WTC11 (cell line): ENCODE measurements around the gene SLC48A1. TPM values are rescaled to one million over a fixed set of nuclear protein-coding genes. Genes with fewer than 3 reads are reported as not detected.

Experiments
- ATAC-seq: fragments of 200-7000 bp; cut with Tn5 transposase; 2 replicates; pipeline ENCODE4 v1.10.0; 2021; ENCODE audit warnings: mild to moderate bottlenecking, moderate library complexity
- CTCF ChIA-PET: fragments of 300-600 bp; sonication (Branson Sonifier 250); formaldehyde crosslinking; loops from one replicate; lab custom pipeline; 2021; ENCODE audit warnings: antibody characterized with exemption; lab: Charles Lee
- POLR2A ChIA-PET: fragments of 350-600 bp; sonication (Branson Sonifier 250); formaldehyde crosslinking; loops from one replicate; lab custom pipeline; 2021; ENCODE audit warnings: antibody characterized with exemption; lab: Charles Lee
- DNase-seq: peaks from one replicate; pipeline ENCODE4 v3.0.0; 2021; ENCODE audit warnings: low spot score
- H3K27ac Mint-ChIP-seq: 2 replicates; pipeline ENCODE4 v1.8.0; 2021; ENCODE audit warnings: mixed read lengths
- H3K27me3 Mint-ChIP-seq: 2 replicates; pipeline ENCODE4 v1.8.0; 2021; ENCODE audit warnings: low read depth, mild to moderate bottlenecking, moderate library complexity, mixed read lengths
- H3K36me3 Mint-ChIP-seq: 2 replicates; pipeline ENCODE4 v1.8.0; 2021; ENCODE audit warnings: mixed read lengths
- H3K4me1 Mint-ChIP-seq: 2 replicates; pipeline ENCODE4 v1.8.0; 2022; ENCODE audit warnings: mixed read lengths
- H3K4me3 Mint-ChIP-seq: 2 replicates; pipeline ENCODE4 v1.8.0; 2021; ENCODE audit warnings: mild to moderate bottlenecking, moderate library complexity, mixed read lengths
- H3K9me3 Mint-ChIP-seq: 2 replicates; pipeline ENCODE4 v1.8.0; 2021; ENCODE audit warnings: mixed read lengths
- AR ChIP-seq: fragments of 250-450 bp; sonication (Bioruptor Pico); IDR thresholded peaks from 2 replicates; pipeline ENCODE4 v1.9.0; 2021; ENCODE audit warnings: mild to moderate bottlenecking
- FOXP1 ChIP-seq: sonication (generic); formaldehyde crosslinking; IDR thresholded peaks from 2 replicates; pipeline ENCODE4 v1.8.0; 2022; ENCODE audit warnings: missing genetic modification reagents, mild to moderate bottlenecking, moderate library complexity, borderline replicate concordance
- GABPB1 ChIP-seq: sonication (generic); formaldehyde crosslinking; IDR thresholded peaks from 2 replicates; pipeline ENCODE4 v1.8.1; 2023; ENCODE audit warnings: mild to moderate bottlenecking, missing genetic modification reagents
- IRF2 ChIP-seq: sonication (generic); formaldehyde crosslinking; IDR thresholded peaks from 2 replicates; pipeline ENCODE4 v1.8.0; 2022; ENCODE audit warnings: low read depth, missing genetic modification reagents, borderline replicate concordance
- NFE2L1 ChIP-seq: sonication (generic); formaldehyde crosslinking; IDR thresholded peaks from 2 replicates; pipeline ENCODE4 v1.8.1; 2023; ENCODE audit warnings: missing genetic modification reagents
- PRRX2 ChIP-seq: fragments of 250-450 bp; sonication (Bioruptor Pico); IDR thresholded peaks from 2 replicates; pipeline ENCODE4 v1.8.0; 2021; ENCODE audit warnings: mild to moderate bottlenecking
- SP1 ChIP-seq: sonication (generic); formaldehyde crosslinking; conservative IDR thresholded peaks from 2 replicates; pipeline ENCODE4 v1.8.1; 2022; ENCODE audit warnings: missing genetic modification reagents
- ZMAT4 ChIP-seq: fragments of 250-450 bp; sonication (Bioruptor Pico); IDR thresholded peaks from 2 replicates; pipeline ENCODE4 v1.9.0; 2021; ENCODE audit warnings: mild to moderate bottlenecking
- ZNF396 ChIP-seq: fragments of 250-450 bp; sonication (Bioruptor Pico); IDR thresholded peaks from 2 replicates; pipeline ENCODE4 v1.8.0; 2021; ENCODE audit warnings: mild to moderate bottlenecking, moderate library complexity, borderline replicate concordance
- ZNF416 ChIP-seq: fragments of 250-450 bp; sonication (Bioruptor Pico); IDR thresholded peaks from 2 replicates; pipeline ENCODE4 v1.9.0; 2021; ENCODE audit warnings: mild to moderate bottlenecking, inconsistent platforms
- ZNF423 ChIP-seq: fragments of 250-450 bp; sonication (Bioruptor Pico); IDR thresholded peaks from 2 replicates; pipeline ENCODE4 v2.1.2; 2022; ENCODE audit warnings: mild to moderate bottlenecking, moderate library complexity
- ZSCAN18 ChIP-seq: fragments of 250-450 bp; sonication (Bioruptor Pico); IDR thresholded peaks from 2 replicates; pipeline ENCODE4 v2.1.2; 2022; ENCODE audit warnings: mild to moderate bottlenecking, moderate library complexity
- total RNA-seq: library from RNA; stranded (reverse); gene quantifications from 3 replicates; pipeline ENCODE4 v1.2.3, GENCODE V29; 2021
- TF ChIP-seq, protein P1 (sequence below): sonication (generic); formaldehyde crosslinking; IDR thresholded peaks from 2 replicates; pipeline ENCODE4 v1.8.0; 2022; ENCODE audit warnings: mild to moderate bottlenecking, missing genetic modification reagents
- TF ChIP-seq, protein P2 (sequence below): sonication (generic); formaldehyde crosslinking; IDR thresholded peaks from 2 replicates; pipeline ENCODE4 v1.8.0; 2022; ENCODE audit warnings: missing genetic modification reagents
- TF ChIP-seq, protein P3 (sequence below): sonication (generic); formaldehyde crosslinking; IDR thresholded peaks from 2 replicates; pipeline ENCODE4 v1.8.1; 2023; ENCODE audit warnings: mild to moderate bottlenecking, missing genetic modification reagents
- TF ChIP-seq, protein P4 (sequence below): fragments of 200-600 bp; IDR thresholded peaks from 2 replicates; pipeline ENCODE4 v1.8.0; 2022; ENCODE audit warnings: antibody characterized with exemption
- TF ChIP-seq, protein P5 (sequence below): sonication (generic); formaldehyde crosslinking; IDR thresholded peaks from 2 replicates; pipeline ENCODE4 v1.8.1; 2023; ENCODE audit warnings: mild to moderate bottlenecking, missing genetic modification reagents, borderline replicate concordance

The SLC48A1 gene
- total RNA-seq, 1 experiment from 2014 or later: 13.8 TPM

GRCh38 chr12:47779943-47780504 lies 7.0 kb downstream of the SLC48A1 start:
- ChIA-PET POLR2A (interaction anchor here (0.8 to 4.3 kb wide), 5 partner anchors 28 to 46 kb away, joined by 3 to 17 read pairs (median 3); no protein-coding TSS in a partner anchor), CTCF (interaction anchor here (0.6 to 19.3 kb wide), 31 partner anchors 8 to 179 kb away, joined by 3 to 735 read pairs (median 5); partner anchors contain the start of genes ENDOU, RAPGEF3 and RPAP3)
- Mint-ChIP-seq H3K9me3 (no peaks in the 10 kb centered on the region), H3K36me3 (peaks cover 8% of the 10 kb centered on the region), H3K27me3 (peaks cover 6% of the 10 kb centered on the region), H3K4me3 (peak overlapping the region; percentile 44; the same call in 1 of the 2 replicates), H3K4me1 (peaks cover 31% of the 10 kb centered on the region), H3K27ac (no peak overlapping the region)
- DNase-seq: no peak
- TF ChIP-seq IRF2 (CRISPR knock-in tag) (no peak), ZSCAN18 (CRISPR knock-in tag) (no peak), PRRX2 (no peak), SP1 (CRISPR knock-in tag) (no peak), ZNF423 (CRISPR knock-in tag) (no peak), ZMAT4 (CRISPR knock-in tag) (no peak), ZNF416 (CRISPR knock-in tag) (no peak), AR (no peak), ZNF396 (CRISPR knock-in tag) (no peak), GABPB1 (CRISPR knock-in tag) (no peak), NFE2L1 (CRISPR knock-in tag) (no peak), FOXP1 (CRISPR knock-in tag) (no peak)
- TF ChIP-seq, protein P1, sequence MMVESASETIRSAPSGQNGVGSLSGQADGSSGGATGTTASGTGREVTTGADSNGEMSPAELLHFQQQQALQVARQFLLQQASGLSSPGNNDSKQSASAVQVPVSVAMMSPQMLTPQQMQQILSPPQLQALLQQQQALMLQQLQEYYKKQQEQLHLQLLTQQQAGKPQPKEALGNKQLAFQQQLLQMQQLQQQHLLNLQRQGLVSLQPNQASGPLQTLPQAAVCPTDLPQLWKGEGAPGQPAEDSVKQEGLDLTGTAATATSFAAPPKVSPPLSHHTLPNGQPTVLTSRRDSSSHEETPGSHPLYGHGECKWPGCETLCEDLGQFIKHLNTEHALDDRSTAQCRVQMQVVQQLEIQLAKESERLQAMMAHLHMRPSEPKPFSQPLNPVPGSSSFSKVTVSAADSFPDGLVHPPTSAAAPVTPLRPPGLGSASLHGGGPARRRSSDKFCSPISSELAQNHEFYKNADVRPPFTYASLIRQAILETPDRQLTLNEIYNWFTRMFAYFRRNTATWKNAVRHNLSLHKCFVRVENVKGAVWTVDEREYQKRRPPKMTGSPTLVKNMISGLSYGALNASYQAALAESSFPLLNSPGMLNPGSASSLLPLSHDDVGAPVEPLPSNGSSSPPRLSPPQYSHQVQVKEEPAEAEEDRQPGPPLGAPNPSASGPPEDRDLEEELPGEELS (CRISPR knock-in tag): no peak; the same call in 1 of the 2 replicates
- TF ChIP-seq, protein P2, sequence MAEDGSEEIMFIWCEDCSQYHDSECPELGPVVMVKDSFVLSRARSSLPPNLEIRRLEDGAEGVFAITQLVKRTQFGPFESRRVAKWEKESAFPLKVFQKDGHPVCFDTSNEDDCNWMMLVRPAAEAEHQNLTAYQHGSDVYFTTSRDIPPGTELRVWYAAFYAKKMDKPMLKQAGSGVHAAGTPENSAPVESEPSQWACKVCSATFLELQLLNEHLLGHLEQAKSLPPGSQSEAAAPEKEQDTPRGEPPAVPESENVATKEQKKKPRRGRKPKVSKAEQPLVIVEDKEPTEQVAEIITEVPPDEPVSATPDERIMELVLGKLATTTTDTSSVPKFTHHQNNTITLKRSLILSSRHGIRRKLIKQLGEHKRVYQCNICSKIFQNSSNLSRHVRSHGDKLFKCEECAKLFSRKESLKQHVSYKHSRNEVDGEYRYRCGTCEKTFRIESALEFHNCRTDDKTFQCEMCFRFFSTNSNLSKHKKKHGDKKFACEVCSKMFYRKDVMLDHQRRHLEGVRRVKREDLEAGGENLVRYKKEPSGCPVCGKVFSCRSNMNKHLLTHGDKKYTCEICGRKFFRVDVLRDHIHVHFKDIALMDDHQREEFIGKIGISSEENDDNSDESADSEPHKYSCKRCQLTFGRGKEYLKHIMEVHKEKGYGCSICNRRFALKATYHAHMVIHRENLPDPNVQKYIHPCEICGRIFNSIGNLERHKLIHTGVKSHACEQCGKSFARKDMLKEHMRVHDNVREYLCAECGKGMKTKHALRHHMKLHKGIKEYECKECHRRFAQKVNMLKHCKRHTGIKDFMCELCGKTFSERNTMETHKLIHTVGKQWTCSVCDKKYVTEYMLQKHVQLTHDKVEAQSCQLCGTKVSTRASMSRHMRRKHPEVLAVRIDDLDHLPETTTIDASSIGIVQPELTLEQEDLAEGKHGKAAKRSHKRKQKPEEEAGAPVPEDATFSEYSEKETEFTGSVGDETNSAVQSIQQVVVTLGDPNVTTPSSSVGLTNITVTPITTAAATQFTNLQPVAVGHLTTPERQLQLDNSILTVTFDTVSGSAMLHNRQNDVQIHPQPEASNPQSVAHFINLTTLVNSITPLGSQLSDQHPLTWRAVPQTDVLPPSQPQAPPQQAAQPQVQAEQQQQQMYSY (CRISPR knock-in tag): no peak
- TF ChIP-seq, protein P3, sequence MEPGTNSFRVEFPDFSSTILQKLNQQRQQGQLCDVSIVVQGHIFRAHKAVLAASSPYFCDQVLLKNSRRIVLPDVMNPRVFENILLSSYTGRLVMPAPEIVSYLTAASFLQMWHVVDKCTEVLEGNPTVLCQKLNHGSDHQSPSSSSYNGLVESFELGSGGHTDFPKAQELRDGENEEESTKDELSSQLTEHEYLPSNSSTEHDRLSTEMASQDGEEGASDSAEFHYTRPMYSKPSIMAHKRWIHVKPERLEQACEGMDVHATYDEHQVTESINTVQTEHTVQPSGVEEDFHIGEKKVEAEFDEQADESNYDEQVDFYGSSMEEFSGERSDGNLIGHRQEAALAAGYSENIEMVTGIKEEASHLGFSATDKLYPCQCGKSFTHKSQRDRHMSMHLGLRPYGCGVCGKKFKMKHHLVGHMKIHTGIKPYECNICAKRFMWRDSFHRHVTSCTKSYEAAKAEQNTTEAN: no peak
- TF ChIP-seq, protein P4, sequence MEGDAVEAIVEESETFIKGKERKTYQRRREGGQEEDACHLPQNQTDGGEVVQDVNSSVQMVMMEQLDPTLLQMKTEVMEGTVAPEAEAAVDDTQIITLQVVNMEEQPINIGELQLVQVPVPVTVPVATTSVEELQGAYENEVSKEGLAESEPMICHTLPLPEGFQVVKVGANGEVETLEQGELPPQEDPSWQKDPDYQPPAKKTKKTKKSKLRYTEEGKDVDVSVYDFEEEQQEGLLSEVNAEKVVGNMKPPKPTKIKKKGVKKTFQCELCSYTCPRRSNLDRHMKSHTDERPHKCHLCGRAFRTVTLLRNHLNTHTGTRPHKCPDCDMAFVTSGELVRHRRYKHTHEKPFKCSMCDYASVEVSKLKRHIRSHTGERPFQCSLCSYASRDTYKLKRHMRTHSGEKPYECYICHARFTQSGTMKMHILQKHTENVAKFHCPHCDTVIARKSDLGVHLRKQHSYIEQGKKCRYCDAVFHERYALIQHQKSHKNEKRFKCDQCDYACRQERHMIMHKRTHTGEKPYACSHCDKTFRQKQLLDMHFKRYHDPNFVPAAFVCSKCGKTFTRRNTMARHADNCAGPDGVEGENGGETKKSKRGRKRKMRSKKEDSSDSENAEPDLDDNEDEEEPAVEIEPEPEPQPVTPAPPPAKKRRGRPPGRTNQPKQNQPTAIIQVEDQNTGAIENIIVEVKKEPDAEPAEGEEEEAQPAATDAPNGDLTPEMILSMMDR: no peak
- TF ChIP-seq, protein P5, sequence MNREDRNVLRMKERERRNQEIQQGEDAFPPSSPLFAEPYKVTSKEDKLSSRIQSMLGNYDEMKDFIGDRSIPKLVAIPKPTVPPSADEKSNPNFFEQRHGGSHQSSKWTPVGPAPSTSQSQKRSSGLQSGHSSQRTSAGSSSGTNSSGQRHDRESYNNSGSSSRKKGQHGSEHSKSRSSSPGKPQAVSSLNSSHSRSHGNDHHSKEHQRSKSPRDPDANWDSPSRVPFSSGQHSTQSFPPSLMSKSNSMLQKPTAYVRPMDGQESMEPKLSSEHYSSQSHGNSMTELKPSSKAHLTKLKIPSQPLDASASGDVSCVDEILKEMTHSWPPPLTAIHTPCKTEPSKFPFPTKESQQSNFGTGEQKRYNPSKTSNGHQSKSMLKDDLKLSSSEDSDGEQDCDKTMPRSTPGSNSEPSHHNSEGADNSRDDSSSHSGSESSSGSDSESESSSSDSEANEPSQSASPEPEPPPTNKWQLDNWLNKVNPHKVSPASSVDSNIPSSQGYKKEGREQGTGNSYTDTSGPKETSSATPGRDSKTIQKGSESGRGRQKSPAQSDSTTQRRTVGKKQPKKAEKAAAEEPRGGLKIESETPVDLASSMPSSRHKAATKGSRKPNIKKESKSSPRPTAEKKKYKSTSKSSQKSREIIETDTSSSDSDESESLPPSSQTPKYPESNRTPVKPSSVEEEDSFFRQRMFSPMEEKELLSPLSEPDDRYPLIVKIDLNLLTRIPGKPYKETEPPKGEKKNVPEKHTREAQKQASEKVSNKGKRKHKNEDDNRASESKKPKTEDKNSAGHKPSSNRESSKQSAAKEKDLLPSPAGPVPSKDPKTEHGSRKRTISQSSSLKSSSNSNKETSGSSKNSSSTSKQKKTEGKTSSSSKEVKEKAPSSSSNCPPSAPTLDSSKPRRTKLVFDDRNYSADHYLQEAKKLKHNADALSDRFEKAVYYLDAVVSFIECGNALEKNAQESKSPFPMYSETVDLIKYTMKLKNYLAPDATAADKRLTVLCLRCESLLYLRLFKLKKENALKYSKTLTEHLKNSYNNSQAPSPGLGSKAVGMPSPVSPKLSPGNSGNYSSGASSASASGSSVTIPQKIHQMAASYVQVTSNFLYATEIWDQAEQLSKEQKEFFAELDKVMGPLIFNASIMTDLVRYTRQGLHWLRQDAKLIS (CRISPR knock-in tag): no peak
- ATAC-seq: peak; percentile 3
